CD4-positive, alpha-beta T cell treated with Interferon alpha-2 for 1 hour (primary cell): ENCODE measurements around the gene XPR1.

Experiments
- DNase-seq, 2 donors: peaks; one replicate each; pipeline ENCODE4 v3.0.0-alpha.2; 2020 to 2022

Gene XPR1

GRCh38 chr1:180919183-180919700 lies 287.4 kb downstream of the XPR1 start:
- DNase-seq: no peak

DNA sequence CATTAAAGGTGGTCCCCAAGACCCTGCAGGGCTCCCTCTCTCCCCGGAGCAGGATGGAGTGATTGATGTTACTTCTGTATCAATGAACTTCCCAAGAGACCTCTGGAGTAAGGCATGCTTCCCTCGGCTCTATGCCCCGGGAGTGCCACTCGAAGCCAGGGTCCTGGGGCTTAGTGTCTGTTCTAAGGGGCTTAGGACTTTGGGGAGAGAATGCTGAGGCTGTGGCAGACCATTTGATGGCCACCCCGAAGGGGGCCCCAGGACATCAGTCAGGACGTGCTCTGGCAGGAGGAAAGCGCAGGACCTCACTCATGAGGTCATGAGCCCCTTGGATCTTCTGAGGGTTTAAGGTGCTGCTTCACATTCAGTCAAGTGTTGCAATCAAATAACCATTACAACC lies 288.4 kb downstream of the XPR1 start:
- no peak for DNase-seq

DNA sequence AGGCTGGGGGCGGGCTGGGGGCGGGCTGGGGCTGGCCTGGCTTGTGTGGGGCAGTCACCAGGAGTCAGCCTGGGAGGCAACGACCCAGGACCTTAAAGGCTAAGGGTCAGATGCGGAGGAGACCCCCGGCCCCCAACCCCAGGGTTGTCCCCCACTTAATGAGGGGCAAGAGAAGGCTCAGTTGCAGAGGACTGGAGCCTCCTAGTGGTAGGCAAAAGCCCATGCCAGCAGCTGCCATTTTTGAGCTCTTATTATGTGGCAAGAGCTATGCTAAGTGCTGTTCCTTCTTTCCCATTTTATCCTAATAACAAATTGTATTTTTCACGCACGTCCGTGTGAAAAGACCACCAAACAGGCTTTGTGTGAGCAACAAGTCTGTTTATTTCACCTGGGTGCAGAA lies 288.9 kb downstream of the XPR1 start:
- no peak for DNase-seq

GRCh38 chr1:180921386-180921785 lies 289.6 kb downstream of the XPR1 start:
- DNase-seq: no peak

GRCh38 chr1:180921891-180922630 lies 290.2 kb downstream of the XPR1 start:
- no peak for DNase-seq

DNA sequence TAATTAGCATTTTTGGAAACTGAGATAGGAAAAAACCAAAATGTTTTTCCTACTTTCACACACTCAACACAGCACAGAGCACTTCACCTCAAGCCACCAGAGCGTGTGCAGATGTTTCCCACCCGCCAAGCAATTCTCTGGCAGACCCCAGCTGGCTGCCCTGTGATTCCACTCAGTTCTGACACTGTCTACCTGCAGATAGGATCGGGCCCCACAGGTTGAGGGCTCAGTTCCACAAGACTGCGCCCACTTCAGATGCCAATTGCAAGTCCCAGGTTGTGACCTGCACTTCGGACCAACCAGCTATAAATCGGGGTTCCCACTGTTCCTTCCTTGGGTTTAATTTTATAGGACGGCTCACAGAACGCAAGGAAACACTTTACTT lies 290.8 kb downstream of the XPR1 start:
- no peak for DNase-seq

- DNase-seq: no peak
Observed at GRCh38 chr1:180923021-180923841, 291.4 kb downstream of the XPR1 start.

- no peak for DNase-seq
Observed at GRCh38 chr1:180923887-180924286, 292.1 kb downstream of the XPR1 start.

DNA sequence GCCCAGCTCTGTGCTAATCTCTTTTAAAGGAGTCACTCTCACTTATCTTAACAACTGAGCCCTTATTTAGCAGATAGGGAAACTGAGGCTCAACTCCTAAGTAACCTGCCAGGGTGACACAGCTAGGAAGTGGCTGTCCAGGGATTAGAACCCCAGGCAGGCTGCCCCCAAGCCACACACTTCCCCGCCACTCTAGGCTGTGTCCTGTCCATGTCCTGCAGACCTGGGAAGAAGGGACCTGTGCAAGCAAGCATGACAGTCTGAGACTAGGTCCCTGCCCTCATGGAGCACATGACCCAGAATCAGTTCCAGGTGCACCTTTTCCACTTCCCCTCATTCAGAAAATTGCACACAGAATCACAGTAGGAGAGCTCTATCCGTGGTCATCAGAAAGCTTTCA lies 293.1 kb downstream of the XPR1 start:
- DNase-seq: no peak

DNA sequence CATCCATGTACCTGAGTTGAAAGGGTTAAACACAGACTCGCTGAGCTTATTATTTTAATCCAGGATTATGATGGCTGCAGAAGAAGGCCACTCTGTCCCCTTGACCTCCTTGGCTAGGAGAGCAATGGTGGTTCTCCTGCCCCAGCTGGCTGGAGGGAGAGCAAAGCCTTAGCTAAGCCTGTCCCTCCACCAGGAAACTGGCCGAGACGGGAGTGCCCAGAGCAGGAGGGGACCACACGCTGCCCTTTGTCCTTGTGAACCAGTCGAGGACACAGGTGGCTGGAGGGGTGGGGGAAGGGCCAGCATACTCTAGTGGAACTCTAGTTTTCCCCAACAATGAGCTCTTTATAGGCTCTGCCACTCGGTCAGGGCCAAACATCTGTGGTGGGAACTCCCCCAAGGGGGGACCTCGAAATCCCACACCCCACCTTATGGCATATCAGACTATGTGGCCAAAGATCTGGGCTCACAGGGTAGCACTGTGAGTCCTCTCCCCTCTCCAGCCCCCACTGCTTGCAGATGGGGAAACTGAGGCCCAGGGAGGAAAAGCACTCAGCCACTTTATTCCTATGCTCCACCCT lies 293.7 kb downstream of the XPR1 start:
- DNase-seq: no peak

- DNase-seq: no peak
Observed at GRCh38 chr1:180926164-180926981, 294.6 kb downstream of the XPR1 start.

DNA sequence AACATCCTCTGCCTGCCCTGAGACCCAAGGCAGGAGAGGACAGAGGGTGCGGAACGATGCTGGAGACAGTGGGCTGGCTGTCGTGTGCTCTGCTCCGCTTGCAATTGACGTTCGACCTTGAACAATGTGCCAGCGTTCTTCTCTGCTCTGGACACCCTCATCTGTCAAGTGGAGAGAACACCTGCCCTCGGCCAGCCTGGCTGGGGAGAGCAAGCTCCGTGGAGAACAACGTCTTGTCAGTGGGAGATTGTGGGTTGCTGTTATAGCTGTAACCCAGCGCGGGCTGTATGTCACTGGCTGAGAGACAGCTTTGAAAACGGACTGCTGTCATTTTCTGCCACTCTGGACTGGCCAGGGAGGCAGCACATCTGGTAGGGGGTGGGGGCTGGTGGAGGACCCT lies 295.5 kb downstream of the XPR1 start:
- no peak for DNase-seq

DNA sequence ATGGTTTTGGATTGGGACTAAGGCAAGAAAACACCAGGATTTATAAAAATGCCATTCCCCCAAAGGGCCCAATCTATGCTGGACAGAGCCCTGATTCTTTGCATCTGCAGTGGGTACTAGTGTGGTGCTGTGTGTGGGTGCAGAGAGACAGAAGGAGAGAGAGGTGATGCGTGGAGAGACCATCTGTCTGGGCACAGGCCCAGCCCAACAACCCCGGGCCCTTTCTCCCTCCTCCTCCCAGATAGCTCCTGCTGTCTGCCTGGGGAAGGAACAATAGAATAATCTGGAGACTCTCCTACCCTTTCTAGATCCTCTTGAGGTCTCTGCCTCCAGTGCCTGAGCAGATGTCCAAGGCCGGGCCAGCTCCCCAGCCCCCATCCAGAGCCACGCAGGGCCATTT lies 296.0 kb downstream of the XPR1 start:
- DNase-seq: no peak

GRCh38 chr1:180928331-180929230 lies 296.8 kb downstream of the XPR1 start:
- DNase-seq: no peak

GRCh38 chr1:180929389-180929788 lies 297.6 kb downstream of the XPR1 start:
- no peak for DNase-seq

- no peak for DNase-seq
Observed at GRCh38 chr1:180930687-180931086, 298.9 kb downstream of the XPR1 start.

- no peak for DNase-seq
Observed at GRCh38 chr1:180931529-180931928, 299.7 kb downstream of the XPR1 start.

DNA sequence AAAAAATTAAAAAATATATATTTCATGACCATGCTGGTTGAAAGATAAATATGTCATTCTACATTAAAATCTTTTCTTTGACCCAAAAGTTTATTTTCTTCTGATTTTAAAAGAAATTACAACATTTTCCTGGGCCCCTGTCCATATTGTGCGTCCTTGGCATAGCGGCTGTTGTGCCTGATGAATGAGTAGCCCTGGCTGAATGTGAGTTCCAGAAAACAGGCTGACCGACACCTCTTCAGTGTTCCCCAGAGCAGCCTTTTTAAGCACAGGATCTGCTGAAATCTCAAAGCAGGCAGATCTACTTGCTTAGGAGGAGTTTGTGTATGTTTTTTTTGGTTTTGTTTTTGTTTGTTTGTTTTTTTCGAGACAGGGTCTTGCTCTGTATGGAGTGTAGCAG lies 300.6 kb downstream of the XPR1 start:
- DNase-seq: no peak

DNA sequence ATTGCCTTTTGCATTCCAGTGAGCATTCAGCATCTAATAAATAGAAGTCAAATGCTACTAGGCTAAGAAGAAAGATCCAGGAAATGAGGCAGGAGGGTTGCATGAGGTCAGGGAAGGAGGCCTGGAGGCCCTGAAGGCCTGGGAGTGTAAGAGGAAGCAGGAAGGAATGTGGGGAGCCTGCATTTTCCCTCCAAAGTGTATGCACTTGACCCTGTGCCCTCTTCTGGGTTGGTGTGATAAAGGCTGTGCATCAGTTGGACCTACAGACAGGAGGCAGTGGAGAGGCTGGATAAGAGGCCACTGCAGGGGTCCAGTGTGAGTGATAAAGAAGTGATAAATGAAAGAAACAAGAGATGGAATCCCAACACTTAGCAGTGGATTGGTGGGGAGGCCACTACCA lies 301.3 kb downstream of the XPR1 start:
- no peak for DNase-seq

DNA sequence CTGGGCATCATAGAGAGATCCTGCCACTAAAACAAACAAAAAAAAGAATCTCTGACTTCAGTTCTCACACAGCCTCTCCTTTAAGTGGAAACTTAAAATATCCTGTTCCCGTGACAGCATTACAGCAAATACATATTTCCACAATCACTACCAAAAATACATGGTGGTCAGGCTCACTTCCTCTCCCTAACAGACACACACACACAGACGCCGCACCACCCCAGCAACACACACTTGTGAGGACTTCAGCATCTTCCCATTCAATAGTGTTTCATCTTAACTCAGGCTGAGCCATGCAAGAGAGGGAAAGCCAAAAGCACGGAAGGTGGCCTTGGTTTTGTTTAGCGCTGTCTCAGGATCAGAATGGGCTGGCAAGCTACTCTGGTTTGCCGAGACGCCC lies 302.7 kb downstream of the XPR1 start:
- no peak for DNase-seq

DNA sequence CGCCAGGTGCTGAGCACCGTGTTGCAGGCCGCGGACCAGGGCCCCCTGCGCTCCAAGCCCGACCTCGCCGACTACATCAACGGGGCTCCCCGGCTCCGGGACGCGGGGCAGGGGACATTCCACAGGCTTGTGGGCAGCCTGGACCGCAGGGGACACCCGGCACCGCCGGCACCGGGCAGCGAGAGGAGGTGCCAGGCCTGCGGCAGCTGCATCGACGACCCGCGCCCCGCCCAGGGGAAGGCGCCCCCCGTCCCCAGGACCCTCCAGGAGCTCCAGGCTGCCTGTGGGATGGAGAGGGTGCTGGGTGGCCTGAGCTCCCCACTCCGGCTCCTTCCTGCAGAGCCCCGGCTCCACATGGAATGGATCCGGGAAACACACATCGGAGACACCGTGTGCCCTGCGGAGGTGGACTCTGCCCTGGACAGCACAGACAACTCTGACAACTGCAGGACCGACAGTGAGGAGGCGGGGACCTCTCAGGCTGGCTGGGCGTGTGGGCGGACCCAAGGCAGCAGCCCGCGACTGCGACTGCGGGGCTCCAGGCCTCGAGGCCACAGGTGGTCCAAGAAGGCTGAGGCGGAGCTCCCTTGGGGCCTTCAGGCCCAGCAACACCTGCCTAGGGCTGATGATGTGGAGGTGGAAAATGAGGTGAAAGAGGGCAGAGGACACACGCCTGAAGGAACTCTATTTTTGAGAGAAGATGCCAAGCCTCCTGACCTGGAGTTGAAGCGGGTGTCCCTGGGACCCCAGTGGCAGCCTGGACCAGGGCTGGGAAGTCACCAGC lies 303.7 kb downstream of the XPR1 start:
- no peak for DNase-seq
